ENCODE measurements around the gene POLN.
A peak's percentile ranks its signal among the peaks of the same experiment; 100 is the strongest.
"Not testable (repeated sequence)": the region's sequence is repeated elsewhere in the genome, so short reads cannot be mapped to it uniquely, and the experiment has no call there.

Gene POLN

DNA sequence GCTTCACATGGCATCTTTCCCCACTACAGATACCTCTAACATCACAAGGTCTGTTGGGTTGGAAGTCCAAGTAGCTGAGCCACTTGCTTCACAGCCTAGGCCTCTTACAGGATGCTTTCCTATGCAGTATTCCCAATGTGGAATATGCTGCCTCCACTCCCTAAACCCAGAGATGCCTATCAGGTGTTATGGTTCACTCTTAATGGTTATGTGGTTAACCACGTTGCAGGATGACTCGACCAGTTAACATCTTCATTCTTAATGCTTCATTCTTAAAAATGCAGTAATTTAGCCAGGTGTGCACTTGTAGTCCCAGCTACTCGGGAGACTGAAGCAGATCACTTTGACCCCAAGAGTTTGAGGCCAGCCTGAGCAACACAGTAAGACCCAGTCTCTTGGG is 24.2 kb downstream of the POLN start:
- Mint-ChIP-seq H3K36me3 (ENCODE audit: low read depth) (peaks cover 11% of the 10 kb centered on the region), H3K27me3 (no peaks in the 10 kb centered on the region), H3K4me1 (ENCODE audit: low read depth) (peaks cover 9% of the 10 kb centered on the region), H3K27ac (no peak overlapping the region), H3K4me3 (no peak overlapping the region), H3K9me3 (no peaks in the 10 kb centered on the region)
- intact Hi-C loops (cut with micrococcal nuclease): no loop called here

DNA sequence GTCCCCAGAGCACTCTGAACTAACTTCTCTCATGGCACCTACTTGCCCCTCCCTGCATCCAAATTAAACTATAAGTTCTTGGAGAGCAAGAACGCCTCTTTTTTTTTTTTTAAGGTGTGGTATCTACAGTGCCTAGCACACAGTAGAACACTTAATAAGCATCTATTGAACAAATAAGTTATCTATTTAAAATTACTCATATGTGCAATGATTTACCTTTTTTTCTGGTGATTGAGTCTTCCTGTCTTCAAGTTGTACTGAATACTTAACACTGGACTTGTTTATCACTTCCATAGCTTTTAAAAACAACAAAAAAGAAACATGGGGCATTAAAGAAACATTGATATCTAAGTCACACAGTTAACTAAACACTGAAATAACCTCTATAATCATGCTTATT is 29.1 kb downstream of the POLN start:
- Mint-ChIP-seq H3K27ac (no peak overlapping the region), H3K9me3 (no peaks in the 10 kb centered on the region), H3K4me3 (no peak overlapping the region), H3K4me1 (ENCODE audit: low read depth) (no peaks in the 10 kb centered on the region), H3K27me3 (no peaks in the 10 kb centered on the region), H3K36me3 (ENCODE audit: low read depth) (no peaks in the 10 kb centered on the region)
- intact Hi-C loops (cut with micrococcal nuclease): no loop called here

DNA sequence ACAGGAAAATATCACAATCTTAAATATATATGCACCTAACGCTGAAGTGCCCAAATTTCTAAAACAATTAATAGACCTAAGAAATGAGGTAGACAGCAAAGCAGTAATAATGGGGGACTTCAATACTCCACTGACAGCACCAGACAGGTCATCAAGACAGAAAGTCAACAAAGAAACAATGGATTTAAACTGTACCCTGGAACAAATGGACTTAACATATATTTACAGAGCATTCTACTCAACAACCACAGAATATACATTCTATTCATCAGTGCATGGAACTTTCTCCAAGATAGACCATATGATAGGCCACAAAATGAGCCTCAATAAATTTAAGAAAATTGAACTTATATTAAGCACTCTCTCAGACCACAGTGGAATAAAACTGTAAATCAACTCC is 39.1 kb downstream of the POLN start:
- H3K27ac Mint-ChIP-seq; H3K27me3 Mint-ChIP-seq; H3K4me1 Mint-ChIP-seq (ENCODE audit: low read depth); H3K36me3 Mint-ChIP-seq (ENCODE audit: low read depth); H3K9me3 Mint-ChIP-seq; H3K4me3 Mint-ChIP-seq; intact Hi-C loops (cut with micrococcal nuclease): not testable (repeated sequence)

DNA sequence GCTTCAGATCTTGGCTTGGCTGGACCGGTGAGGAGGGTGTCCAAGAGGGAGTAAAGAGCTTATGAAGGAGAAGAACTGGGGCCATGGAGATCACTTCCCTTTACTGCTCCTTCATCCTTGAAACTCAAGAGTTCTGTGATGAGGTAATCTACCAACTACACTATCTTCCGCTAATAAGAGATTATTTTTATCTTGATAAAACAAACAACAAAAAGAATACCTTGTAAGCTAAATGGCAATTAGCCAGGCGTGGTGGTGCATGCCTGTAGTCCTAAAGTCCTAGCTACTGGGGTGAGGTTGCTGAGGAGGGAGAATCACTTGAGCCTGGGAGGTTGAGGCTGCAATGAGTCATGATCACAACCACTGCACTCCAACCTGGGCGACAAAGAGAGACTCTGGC is 47.4 kb downstream of the POLN start:
- Mint-ChIP-seq H3K4me1 (ENCODE audit: low read depth) (no peaks in the 10 kb centered on the region), H3K36me3 (ENCODE audit: low read depth) (peaks cover 7% of the 10 kb centered on the region), H3K4me3 (no peak overlapping the region), H3K27me3 (no peaks in the 10 kb centered on the region), H3K9me3 (peaks cover 7% of the 10 kb centered on the region), H3K27ac (no peak overlapping the region)
- intact Hi-C loops (cut with micrococcal nuclease): no loop called here

DNA sequence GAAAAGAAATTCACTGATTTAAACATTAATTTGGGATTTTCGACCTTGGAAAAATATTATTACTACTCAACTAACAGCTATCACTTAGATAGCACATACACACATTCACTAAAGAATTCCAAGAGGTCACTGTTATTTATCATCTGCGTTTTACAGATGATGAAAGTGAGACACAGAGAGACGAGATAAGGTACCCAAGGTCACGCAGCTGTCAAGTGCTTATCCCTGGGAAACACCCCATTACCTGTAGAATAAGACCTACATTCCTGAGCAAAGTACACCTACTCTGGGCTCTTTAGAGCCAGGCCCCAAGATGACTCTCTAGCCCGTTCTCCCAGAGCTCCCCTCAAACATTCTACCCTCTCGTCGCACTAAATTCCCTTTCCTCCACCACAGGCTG is 48.6 kb downstream of the POLN start:
- H3K27me3 Mint-ChIP-seq: no peaks in the 10 kb centered on the region
- H3K36me3 Mint-ChIP-seq (ENCODE audit: low read depth): peaks cover 7% of the 10 kb centered on the region
- peaks cover under 1% of the 10 kb centered on the region for H3K9me3 Mint-ChIP-seq
- no peaks in the 10 kb centered on the region for H3K4me1 Mint-ChIP-seq (ENCODE audit: low read depth)
- no peak overlapping the region for H3K27ac Mint-ChIP-seq
- H3K4me3 Mint-ChIP-seq: no peak overlapping the region
- intact Hi-C loops (cut with micrococcal nuclease): no loop called here

DNA sequence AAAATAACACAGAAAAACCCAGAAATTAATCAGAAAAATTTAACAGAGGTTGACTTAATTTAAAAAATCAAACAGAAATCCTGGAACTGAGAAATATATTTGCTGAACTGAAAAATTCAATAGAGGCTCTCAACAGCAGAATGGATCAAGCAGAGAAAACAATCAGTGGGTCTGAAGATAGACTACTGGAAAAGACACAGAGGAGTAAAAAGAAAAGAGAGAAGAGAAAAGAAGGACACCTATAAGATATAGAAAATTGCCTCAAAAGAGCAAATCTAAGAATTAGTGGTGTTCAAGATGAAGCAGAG is 55.1 kb downstream of the POLN start:
- Mint-ChIP-seq H3K4me1 (ENCODE audit: low read depth) (peaks cover 15% of the 10 kb centered on the region), H3K4me3 (no peak overlapping the region), H3K36me3 (ENCODE audit: low read depth) (no peaks in the 10 kb centered on the region), H3K27me3 (peaks cover 2% of the 10 kb centered on the region), H3K27ac (no peak overlapping the region), H3K9me3 (peaks cover 31% of the 10 kb centered on the region)
- intact Hi-C loops (cut with micrococcal nuclease): no loop called here

DNA sequence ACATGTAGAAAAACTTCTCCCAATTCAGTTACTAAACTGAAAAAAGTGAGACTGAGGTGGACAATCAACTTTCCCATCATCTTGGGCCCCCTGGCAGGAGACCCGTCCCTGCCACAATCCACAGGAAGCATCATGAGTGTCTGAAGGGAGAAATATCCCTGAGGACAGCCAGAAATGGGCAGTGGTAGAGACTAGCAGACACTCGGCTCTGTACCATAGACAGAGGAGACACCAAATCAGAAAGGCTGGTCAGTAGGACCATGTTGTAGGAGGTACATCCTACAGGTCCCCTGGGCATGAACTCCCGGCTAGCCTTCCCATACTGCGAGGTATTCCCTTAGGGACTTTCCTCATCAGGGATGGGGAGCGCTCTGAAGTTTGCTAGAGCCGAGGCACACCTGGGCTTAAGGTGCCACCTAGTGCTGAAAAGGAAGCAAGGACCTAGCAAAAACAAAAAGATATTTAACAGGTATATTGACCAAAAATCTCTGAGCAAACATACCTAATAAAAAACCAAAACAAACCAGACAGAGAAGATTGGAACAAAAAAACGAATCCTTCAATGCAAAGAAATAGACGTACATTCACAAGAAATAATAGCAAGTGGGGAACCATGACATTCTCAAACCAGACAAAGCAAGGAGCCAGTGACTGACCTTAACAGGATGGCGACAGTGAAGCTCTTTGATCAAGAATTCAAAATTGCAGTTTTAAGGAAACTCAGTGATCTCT is 55.6 kb downstream of the POLN start:
- H3K36me3 Mint-ChIP-seq (ENCODE audit: low read depth): no peaks in the 10 kb centered on the region
- peaks cover 31% of the 10 kb centered on the region for H3K9me3 Mint-ChIP-seq
- peaks cover 15% of the 10 kb centered on the region for H3K4me1 Mint-ChIP-seq (ENCODE audit: low read depth)
- peaks cover 2% of the 10 kb centered on the region for H3K27me3 Mint-ChIP-seq
- intact Hi-C loops (cut with micrococcal nuclease): no loop called here
- H3K27ac Mint-ChIP-seq: no peak overlapping the region
- H3K4me3 Mint-ChIP-seq: no peak overlapping the region

DNA sequence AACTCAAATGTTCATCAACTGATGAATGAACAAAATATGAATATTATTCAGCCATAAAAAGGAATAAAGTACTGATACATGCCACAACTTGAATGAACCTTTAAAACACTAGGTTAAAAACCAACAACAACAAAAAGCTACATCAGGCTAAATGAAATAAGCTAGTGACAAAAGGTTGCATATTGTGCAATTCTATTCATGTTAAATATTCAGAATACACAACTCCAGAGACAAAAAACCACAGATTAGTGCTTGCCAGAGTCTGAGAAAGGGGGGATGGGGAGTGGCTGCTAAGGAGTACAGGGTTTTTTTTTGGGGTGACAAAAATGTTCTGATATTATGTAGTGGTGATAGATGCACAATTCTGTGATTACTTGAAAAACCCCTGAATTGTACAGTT is 58.5 kb downstream of the POLN start:
- H3K27ac Mint-ChIP-seq: no peak overlapping the region
- H3K4me3 Mint-ChIP-seq: no peak overlapping the region
- peaks cover 15% of the 10 kb centered on the region for H3K4me1 Mint-ChIP-seq (ENCODE audit: low read depth)
- peaks cover 2% of the 10 kb centered on the region for H3K27me3 Mint-ChIP-seq
- intact Hi-C loops (cut with micrococcal nuclease): no loop called here
- peaks cover 31% of the 10 kb centered on the region for H3K9me3 Mint-ChIP-seq
- H3K36me3 Mint-ChIP-seq (ENCODE audit: low read depth): no peaks in the 10 kb centered on the region

DNA sequence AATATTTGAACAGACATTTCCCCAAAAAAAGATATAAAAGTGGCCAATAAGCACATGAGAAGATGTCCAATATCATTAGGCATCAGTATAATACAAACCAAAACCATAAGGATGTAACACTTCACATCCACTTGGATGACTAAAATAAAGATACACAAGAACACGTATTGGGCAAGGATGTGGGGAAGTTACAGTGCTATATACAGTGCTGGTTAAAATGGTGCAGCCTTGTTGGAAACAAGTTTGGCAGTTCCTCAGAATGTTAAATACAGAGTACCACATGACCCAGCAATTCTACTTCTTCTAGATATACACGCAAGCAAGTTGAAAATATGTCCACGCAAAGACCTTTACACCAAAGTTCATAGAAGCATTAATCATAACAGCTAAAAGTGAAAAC is 58.9 kb downstream of the POLN start:
- Mint-ChIP-seq H3K4me3 (no peak overlapping the region), H3K9me3 (peaks cover 27% of the 10 kb centered on the region), H3K27ac (no peak overlapping the region), H3K27me3 (peaks cover 2% of the 10 kb centered on the region), H3K4me1 (ENCODE audit: low read depth) (peaks cover 15% of the 10 kb centered on the region), H3K36me3 (ENCODE audit: low read depth) (no peaks in the 10 kb centered on the region)
- intact Hi-C loops (cut with micrococcal nuclease): no loop called here

DNA sequence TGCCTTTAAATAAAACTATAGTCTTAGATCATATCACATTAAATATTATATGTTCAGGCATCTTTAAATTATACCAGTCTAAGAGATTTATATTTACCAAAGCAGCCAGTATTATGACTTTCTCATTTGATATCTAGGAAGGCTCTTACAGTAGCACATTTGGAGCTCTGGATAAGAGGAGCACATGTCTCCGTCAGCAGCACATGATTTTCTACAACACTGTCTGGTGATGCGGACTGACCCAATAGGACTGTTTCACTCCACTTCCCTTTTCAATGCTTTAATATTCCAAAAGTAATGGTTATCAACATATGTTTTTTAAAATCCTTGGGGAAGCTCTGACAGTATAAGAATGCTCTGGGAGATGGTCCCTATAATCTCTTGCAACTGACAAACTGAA is 61.5 kb downstream of the POLN start:
- Mint-ChIP-seq H3K27me3 (no peaks in the 10 kb centered on the region), H3K9me3 (peaks cover 6% of the 10 kb centered on the region), H3K4me1 (ENCODE audit: low read depth) (peaks cover 15% of the 10 kb centered on the region), H3K36me3 (ENCODE audit: low read depth) (no peaks in the 10 kb centered on the region), H3K4me3 (no peak overlapping the region), H3K27ac (no peak overlapping the region)
- intact Hi-C loops (cut with micrococcal nuclease): no loop called here

DNA sequence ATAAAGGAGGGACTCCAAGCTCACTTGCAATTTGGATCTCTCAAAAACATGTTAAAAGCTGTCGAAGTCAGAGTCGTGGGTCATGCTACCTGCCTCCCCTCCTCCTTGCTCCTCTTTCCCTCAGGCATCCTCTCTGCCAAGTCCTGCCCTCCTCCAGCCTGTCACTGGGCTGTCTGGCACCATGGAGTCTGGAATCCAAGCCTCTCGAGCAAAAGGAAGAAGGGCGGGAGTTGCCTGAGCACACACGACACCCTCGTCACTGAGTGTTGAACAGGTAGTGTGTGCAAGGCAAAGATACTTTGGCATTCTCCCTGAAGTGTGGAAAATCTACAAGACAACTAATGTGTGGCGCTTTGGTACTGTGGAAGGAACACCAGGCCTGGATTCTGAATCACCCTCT is 62.2 kb downstream of the POLN start:
- no peak overlapping the region for H3K4me3 Mint-ChIP-seq
- peaks cover 6% of the 10 kb centered on the region for H3K9me3 Mint-ChIP-seq
- intact Hi-C loops (cut with micrococcal nuclease): no loop called here
- peaks cover 15% of the 10 kb centered on the region for H3K4me1 Mint-ChIP-seq (ENCODE audit: low read depth)
- H3K36me3 Mint-ChIP-seq (ENCODE audit: low read depth): no peaks in the 10 kb centered on the region
- no peaks in the 10 kb centered on the region for H3K27me3 Mint-ChIP-seq
- no peak overlapping the region for H3K27ac Mint-ChIP-seq

DNA sequence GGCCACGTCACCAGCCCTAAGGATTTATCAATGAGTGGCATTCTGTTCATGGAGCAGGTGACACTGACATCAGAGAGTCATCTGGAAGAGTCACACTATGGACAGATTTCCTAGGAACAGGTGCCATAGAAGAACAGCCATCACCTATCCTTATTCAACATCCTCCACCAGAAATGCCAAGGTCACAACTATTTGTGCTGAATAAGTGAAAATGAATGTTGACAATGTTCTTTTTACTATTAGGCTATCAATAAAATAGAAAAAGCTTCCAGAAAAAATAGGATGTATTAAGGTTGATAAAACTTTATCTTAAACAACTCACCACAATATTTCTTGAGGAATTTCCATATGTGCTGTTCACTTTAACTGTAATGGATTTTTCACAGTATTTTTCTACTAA is 62.9 kb downstream of the POLN start:
- no peak overlapping the region for H3K4me3 Mint-ChIP-seq
- no peaks in the 10 kb centered on the region for H3K27me3 Mint-ChIP-seq
- H3K4me1 Mint-ChIP-seq (ENCODE audit: low read depth): peaks cover 15% of the 10 kb centered on the region
- peaks cover 6% of the 10 kb centered on the region for H3K9me3 Mint-ChIP-seq
- H3K27ac Mint-ChIP-seq: no peak overlapping the region
- H3K36me3 Mint-ChIP-seq (ENCODE audit: low read depth): no peaks in the 10 kb centered on the region
- intact Hi-C loops (cut with micrococcal nuclease): no loop called here

DNA sequence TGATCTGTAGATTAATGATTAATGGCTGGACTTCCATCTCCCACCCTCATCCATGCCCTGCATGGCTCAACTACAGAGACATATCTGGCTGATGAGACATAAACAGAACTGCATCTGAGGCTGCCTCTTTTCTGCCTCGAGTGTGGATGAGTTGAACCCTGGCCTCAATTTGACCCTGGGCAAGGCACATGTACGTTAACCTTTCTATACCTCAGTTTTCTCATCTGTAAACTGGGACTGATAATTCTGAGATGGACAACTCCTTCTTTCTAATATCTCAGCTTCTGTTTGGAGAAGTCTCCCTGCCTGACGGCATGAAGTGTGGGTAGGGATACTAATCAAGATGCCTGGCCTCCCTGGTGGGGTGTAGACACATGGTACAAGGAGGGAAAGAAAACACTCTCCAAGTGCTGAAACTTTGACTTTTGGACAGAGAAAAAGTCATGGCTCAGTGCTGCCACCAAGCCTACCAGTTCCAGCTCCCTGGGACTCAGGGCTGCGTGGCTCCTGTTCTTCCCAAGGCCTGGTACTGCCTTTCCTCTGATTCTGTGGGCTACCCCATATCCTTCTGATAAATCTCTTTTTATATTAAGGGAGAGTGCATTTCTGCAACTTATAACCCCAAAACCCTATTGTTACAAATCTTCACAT is 64.4 kb downstream of the POLN start:
- H3K27me3 Mint-ChIP-seq: no peaks in the 10 kb centered on the region
- intact Hi-C loops (cut with micrococcal nuclease): no loop called here
- H3K27ac Mint-ChIP-seq: peak overlapping the region; percentile 0
- H3K4me3 Mint-ChIP-seq: no peak overlapping the region
- H3K36me3 Mint-ChIP-seq (ENCODE audit: low read depth): no peaks in the 10 kb centered on the region
- H3K9me3 Mint-ChIP-seq: peaks cover 6% of the 10 kb centered on the region
- H3K4me1 Mint-ChIP-seq (ENCODE audit: low read depth): peaks cover 17% of the 10 kb centered on the region

DNA sequence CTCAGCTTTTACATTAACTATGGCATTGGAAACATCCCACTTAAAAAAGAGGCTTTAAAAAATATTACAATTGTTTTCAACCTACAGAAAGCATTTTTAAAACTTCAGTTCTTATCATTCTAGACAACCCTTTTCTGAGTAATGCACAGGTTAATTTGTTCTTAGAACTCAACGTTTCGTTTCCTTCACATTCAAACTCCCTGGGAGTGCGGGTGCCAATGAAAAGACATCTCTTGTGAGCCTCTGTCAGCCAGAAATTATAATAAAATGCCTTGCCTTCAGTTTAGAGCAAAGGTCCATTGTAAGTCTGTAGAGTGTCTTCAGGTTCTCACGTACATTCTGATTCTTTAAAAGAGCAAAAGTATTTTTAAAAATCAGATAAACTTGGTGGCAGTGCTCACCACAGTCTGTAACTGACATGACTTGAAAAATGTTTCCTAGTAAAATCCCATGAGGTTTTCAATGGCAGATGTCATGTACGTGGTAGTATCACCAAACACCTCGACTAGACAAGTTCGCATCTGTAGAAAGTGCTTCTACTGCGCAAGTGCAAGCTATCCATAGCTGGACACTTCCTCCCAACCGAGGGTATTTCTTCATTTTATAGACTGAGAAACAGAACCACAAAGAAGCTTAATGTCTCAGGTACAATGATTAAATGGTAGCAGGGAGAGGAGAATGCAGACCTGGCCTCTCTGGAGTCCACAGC is 65.8 kb downstream of the POLN start:
- no peak overlapping the region for H3K27ac Mint-ChIP-seq
- H3K4me3 Mint-ChIP-seq: no peak overlapping the region
- H3K4me1 Mint-ChIP-seq (ENCODE audit: low read depth): peaks cover 23% of the 10 kb centered on the region
- no peaks in the 10 kb centered on the region for H3K36me3 Mint-ChIP-seq (ENCODE audit: low read depth)
- intact Hi-C loops (cut with micrococcal nuclease): no loop called here
- no peaks in the 10 kb centered on the region for H3K27me3 Mint-ChIP-seq
- no peaks in the 10 kb centered on the region for H3K9me3 Mint-ChIP-seq
